Hepatocyte (in vitro differentiated cells): Measurements from ENCODE around the gene EPHB4. TPM values are rescaled to one million over a fixed set of nuclear protein-coding genes. Genes with fewer than 3 reads are reported as not detected.

Source experiments
- DNase-seq: peaks from one replicate; pipeline ENCODE4 v3.0.0-alpha.2; 2016; ENCODE audit warnings: low spot score
- H2AFZ ChIP-seq: fragments of 200-600 bp; sonication (generic); 2 replicates; pipeline ENCODE4 v1.6.0; 2016; ENCODE audit warnings: antibody characterized with exemption, mild to moderate bottlenecking
- H3K27ac ChIP-seq: fragments of 200-600 bp; sonication (generic); 2 replicates; pipeline ENCODE4 v1.5.1; 2016; ENCODE audit warnings: mild to moderate bottlenecking
- H3K27me3 ChIP-seq: fragments of 200-600 bp; sonication (generic); 2 replicates; pipeline ENCODE4 v1.6.1; 2016
- H3K36me3 ChIP-seq: fragments of 200-600 bp; sonication (generic); replicated peaks from 2 replicates; pipeline ENCODE4 v1.5.1; 2016; ENCODE audit warnings: low read depth; ENCODE audit not compliant: insufficient read depth
- H3K4me1 ChIP-seq: fragments of 200-600 bp; sonication (generic); 2 replicates; pipeline ENCODE4 v1.5.1; 2016; ENCODE audit warnings: mild to moderate bottlenecking, moderate library complexity; ENCODE audit not compliant: insufficient read depth
- H3K4me2 ChIP-seq: fragments of 200-600 bp; sonication (generic); 2 replicates; pipeline ENCODE4 v1.6.0; 2016
- H3K4me3 ChIP-seq: fragments of 200-600 bp; sonication (generic); 2 replicates; pipeline ENCODE4 v1.5.1; 2016; ENCODE audit warnings: mild to moderate bottlenecking
- H3K79me2 ChIP-seq: fragments of 200-600 bp; sonication (generic); 2 replicates; pipeline ENCODE4 v1.6.0; 2017; ENCODE audit warnings: mild to moderate bottlenecking
- H3K9me2 ChIP-seq: fragments of 200-600 bp; sonication (generic); replicated peaks from 2 replicates; pipeline ENCODE4 v1.6.0; 2017; ENCODE audit warnings: mild to moderate bottlenecking; ENCODE audit not compliant: insufficient read depth
- H3K9me3 ChIP-seq: fragments of 200-600 bp; sonication (generic); 2 replicates; pipeline ENCODE4 v1.5.1; 2016; ENCODE audit warnings: low read depth, mild to moderate bottlenecking
- H4K20me1 ChIP-seq: fragments of 200-600 bp; sonication (generic); 2 replicates; pipeline ENCODE4 v1.6.0; 2016; ENCODE audit warnings: mild to moderate bottlenecking; ENCODE audit not compliant: insufficient read depth, poor library complexity, severe bottlenecking
- CTCF ChIP-seq: fragments of 200-600 bp; sonication (generic); IDR thresholded peaks from 2 replicates; pipeline ENCODE4 v1.5.1; 2016; ENCODE audit warnings: antibody characterized with exemption, mild to moderate bottlenecking; ENCODE audit not compliant: poor library complexity
- EZH2 ChIP-seq: fragments of 200-600 bp; sonication (generic); IDR thresholded peaks from 2 replicates; pipeline ENCODE4 v1.6.1; 2016; ENCODE audit warnings: antibody characterized with exemption, mild to moderate bottlenecking, borderline replicate concordance
- EZH2phosphoT487 ChIP-seq: fragments of 200-600 bp; sonication (generic); IDR thresholded peaks from one replicate; pipeline ENCODE4 v1.6.1; 2018; ENCODE audit warnings: antibody characterized with exemption, mild to moderate bottlenecking, low read depth, moderate library complexity; ENCODE audit not compliant: unreplicated experiment, severe bottlenecking
- WGBS: methylation state at CpG from one replicate; pipeline ENCODE4 v1.1.6; 2016; ENCODE audit warnings: low lambda C conversion rate; ENCODE audit errors: missing lambda C conversion rate; 5-methylcytosine and 5-hydroxymethylcytosine counted together
- polyA plus RNA-seq: library from polyadenylated mRNA; unstranded; fragments of >200 nt; fragmentation: Nextera tagmentation; extraction: Ambion mirVana; gene quantifications from 2 replicates; pipeline ENCODE4 v1.2.1, GENCODE V29; 2016
- total RNA-seq: library from RNA; depleted of rRNA; stranded (reverse); fragments of >200 nt; gene quantifications from 2 replicates; pipeline ENCODE4 v1.2.3, GENCODE V29; 2014

The EPHB4 gene
- total and polyA plus RNA-seq, 2 experiments from 2014 or later, result 51.6 to 61.1 TPM

GRCh38 chr7:100865372-100865911 lies 38.1 kb upstream of the EPHB4 start:
- Histone ChIP-seq H3K9me3 (no peaks in the 10 kb centered on the region), H3K79me2 (peaks cover 33% of the 10 kb centered on the region), H3K4me2 (no peak overlapping the region), H3K4me1 (peaks cover 14% of the 10 kb centered on the region), H3K4me3 (no peak overlapping the region), H3K27me3 (no peaks in the 10 kb centered on the region), H4K20me1 (no peaks in the 10 kb centered on the region), H3K27ac (peak overlapping the region; percentile 21), H3K36me3 (no peaks in the 10 kb centered on the region), H3K9me2 (no peaks in the 10 kb centered on the region), H2AFZ (no peak overlapping the region)
- DNase-seq, result no peak
- WGBS, result 87% methylated on average over 17 of the region's 17 CpGs
- TF ChIP-seq EZH2phosphoT487 (no peak), EZH2 (no peak), CTCF (no peak)

- 94% methylated on average over 12 of the region's 12 CpGs for WGBS
- H3K9me2 ChIP-seq, result no peaks in the 10 kb centered on the region
- H3K27me3 ChIP-seq, result no peaks in the 10 kb centered on the region
- H3K4me1 ChIP-seq, result peaks cover 14% of the 10 kb centered on the region
- TF ChIP-seq EZH2 (no peak), EZH2phosphoT487 (no peak), CTCF (no peak)
- no peak overlapping the region for H3K4me3 ChIP-seq
- H3K27ac ChIP-seq, result no peak overlapping the region
- H4K20me1 ChIP-seq, result no peaks in the 10 kb centered on the region
- H3K9me3 ChIP-seq, result no peaks in the 10 kb centered on the region
- no peak overlapping the region for H2AFZ ChIP-seq
- H3K4me2 ChIP-seq, result no peak overlapping the region
- no peaks in the 10 kb centered on the region for H3K36me3 ChIP-seq
- peaks cover 28% of the 10 kb centered on the region for H3K79me2 ChIP-seq
- no peak for DNase-seq
These were observed 37.0 kb upstream of the EPHB4 start for GRCh38 chr7:100864263-100864845.

GRCh38 chr7:100863406-100863950 lies 36.2 kb upstream of the EPHB4 start:
- Histone ChIP-seq H4K20me1 (no peaks in the 10 kb centered on the region), H3K27me3 (no peaks in the 10 kb centered on the region), H3K36me3 (no peaks in the 10 kb centered on the region), H2AFZ (no peak overlapping the region), H3K27ac (no peak overlapping the region), H3K4me1 (peaks cover 9% of the 10 kb centered on the region), H3K4me3 (no peak overlapping the region), H3K9me3 (no peaks in the 10 kb centered on the region), H3K9me2 (no peaks in the 10 kb centered on the region), H3K4me2 (no peak overlapping the region), H3K79me2 (peaks cover 19% of the 10 kb centered on the region)
- TF ChIP-seq EZH2 (no peak), EZH2phosphoT487 (no peak), CTCF (no peak)
- no peak for DNase-seq
- WGBS, result 87% methylated on average over 10 of the region's 10 CpGs
